ENCODE measurements around the gene SIGLEC8.
"Not testable (repeated sequence)": the region's sequence is repeated elsewhere in the genome, so short reads cannot be mapped to it uniquely, and the experiment has no call there.

The SIGLEC8 gene

GRCh38 chr19:51458051-51458645 lies at the start of gene SIGLEC8:
Gene SIGLEC8, minus strand, starts transcription at chr19:51458454. Its CDS starts 67 bp downstream, at chr19:51458387.
- H3K4me3 ChIP-seq (ENCODE audit: low read depth, low read length), result no peak within 1 kb of the TSS
- no peak for DNase-seq (ENCODE audit: low read depth)

- no peak for DNase-seq (ENCODE audit: low read depth)
- H3K4me3 ChIP-seq (ENCODE audit: low read depth, low read length), result no peak overlapping the region
Observed at GRCh38 chr19:51507640-51508058, 49.4 kb upstream of the SIGLEC8 start.

- DNase-seq (ENCODE audit: low read depth), result no peak
- H3K4me3 ChIP-seq (ENCODE audit: low read depth, low read length), result no peak overlapping the region
Observed at GRCh38 chr19:51507192-51507591, 48.9 kb upstream of the SIGLEC8 start.

DNA sequence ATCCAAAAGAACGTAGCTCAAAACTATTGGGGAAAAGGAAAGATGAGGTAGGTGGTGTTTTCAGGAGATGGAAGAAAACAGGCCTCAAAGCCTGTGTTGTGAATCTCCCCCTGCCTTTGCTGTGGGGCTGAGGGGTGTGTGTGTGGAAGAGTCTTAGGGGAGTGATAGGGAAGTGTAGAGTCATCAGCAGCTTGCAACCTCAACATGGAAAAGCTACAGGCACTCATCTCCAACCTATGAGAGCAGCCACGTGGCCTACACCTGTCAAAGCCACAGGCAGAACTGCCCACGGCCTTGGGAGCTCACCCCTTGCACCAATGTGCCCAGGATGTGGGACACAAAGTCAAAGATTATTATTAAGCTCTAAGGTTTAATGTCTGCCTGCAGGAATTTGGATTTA lies 47.6 kb upstream of the SIGLEC8 start:
- DNase-seq (ENCODE audit: low read depth), result no peak

GRCh38 chr19:51503896-51504295 lies 45.6 kb upstream of the SIGLEC8 start:
- no peak overlapping the region for H3K4me3 ChIP-seq (ENCODE audit: low read depth, low read length)
- DNase-seq (ENCODE audit: low read depth), result no peak

More for the DNA sequence above, 47.6 kb upstream of the SIGLEC8 start:
- no peak overlapping the region for H3K4me3 ChIP-seq (ENCODE audit: low read depth, low read length)

DNA sequence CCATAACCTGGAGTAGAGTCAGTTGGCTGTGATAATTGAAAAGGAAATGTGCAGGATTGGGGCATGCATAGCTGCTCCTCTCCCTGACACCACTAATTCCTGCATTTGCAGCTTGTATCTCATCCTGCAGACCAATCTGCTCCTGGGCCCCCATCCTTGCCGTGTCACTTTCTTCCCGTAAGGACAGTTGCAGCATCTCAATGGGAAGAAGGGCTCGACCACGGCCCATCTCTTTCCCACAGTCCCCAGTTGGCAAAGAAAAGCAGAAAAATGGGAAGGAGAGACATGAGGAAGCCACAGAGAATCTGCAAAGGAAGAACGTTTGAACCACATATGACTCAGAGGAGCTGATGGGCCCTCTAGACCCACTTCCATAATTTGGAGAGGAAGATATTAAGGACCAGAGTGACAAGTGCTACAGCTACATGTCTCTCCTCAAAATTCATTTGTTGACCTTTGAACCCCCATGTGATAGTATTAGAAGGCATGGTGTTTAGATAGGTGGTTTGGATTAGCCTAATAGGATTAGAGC lies 45.1 kb upstream of the SIGLEC8 start:
- H3K4me3 ChIP-seq (ENCODE audit: low read depth, low read length), result no peak overlapping the region
- DNase-seq (ENCODE audit: low read depth), result no peak

GRCh38 chr19:51501594-51502263 lies 43.5 kb upstream of the SIGLEC8 start, which contains the start of gene SIGLEC12:
Gene SIGLEC12, minus strand, starts transcription at chr19:51501800. Its CDS starts 67 bp downstream, at chr19:51501733.
- H3K4me3 ChIP-seq (ENCODE audit: low read depth, low read length), result no peak within 1 kb of the TSS
- no peak for DNase-seq (ENCODE audit: low read depth)

GRCh38 chr19:51500931-51501330 lies 42.7 kb upstream of the SIGLEC8 start:
- H3K4me3 ChIP-seq (ENCODE audit: low read depth, low read length); DNase-seq (ENCODE audit: low read depth): not testable (repeated sequence)

- DNase-seq (ENCODE audit: low read depth), result no peak
- H3K4me3 ChIP-seq (ENCODE audit: low read depth, low read length), result no peak overlapping the region
Observed at GRCh38 chr19:51497666-51498065, 39.4 kb upstream of the SIGLEC8 start.

DNA sequence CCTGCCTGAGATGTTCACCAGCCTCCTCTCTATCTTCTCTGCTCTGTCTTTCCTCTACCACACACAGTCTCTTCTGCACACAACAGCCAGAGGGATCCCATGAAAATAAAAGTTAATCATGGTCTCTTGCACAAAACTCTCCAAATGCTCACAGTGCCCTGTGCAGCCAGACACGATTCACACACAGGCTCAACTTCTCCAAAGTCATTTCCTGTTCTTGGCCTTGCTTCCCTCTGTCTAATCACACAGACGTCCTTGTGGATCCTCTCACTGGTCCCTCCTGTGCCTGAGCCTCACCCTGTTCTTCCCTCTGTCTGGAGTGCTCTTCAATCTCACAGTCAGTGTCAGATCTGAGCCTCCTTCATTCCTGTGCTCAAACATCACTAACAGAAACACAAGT lies 35.5 kb upstream of the SIGLEC8 start:
- no peak for DNase-seq (ENCODE audit: low read depth)
- H3K4me3 ChIP-seq (ENCODE audit: low read depth, low read length), result no peak overlapping the region

DNA sequence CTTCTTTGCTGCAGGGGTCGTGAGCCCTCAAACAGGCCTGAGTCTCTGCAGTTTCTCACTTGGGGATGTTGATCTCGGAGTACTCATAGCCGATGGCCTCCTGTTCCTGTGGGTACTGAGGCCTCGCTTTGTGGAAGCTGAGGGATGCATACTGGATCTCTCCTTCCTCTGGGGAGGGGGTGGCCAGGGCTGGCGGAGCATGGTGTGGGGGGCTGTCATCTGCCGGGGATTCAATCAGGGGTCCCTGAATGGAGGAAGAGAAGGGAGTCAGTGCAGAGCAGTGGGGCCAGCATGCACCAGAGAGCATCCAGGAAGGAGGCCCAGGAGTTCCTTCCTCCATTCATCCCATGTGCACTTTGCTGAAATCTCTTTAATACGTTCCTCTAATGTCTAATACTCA lies 33.3 kb upstream of the SIGLEC8 start:
- H3K4me3 ChIP-seq (ENCODE audit: low read depth, low read length), result no peak overlapping the region
- DNase-seq (ENCODE audit: low read depth), result no peak

DNA sequence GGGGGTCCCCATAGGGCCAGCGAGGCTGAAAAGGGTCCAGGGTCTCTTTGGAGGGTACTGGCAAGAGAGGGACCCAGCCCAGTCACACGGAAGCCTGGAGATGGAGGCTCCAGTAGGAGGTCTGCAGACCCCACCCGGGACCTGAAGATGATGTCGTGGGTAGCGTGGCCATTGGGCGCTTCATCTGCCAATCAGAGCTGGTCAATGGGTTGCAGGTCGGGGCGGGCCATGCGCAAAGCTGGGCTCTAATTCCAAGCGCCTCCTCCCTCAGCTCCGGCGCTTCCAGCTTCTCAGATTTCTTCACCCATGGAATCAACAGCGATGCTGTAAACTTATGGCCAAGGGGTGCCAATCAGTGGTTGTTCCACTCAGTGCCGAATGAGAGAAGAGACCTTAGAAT lies 32.4 kb upstream of the SIGLEC8 start:
- H3K4me3 ChIP-seq (ENCODE audit: low read depth, low read length), result no peak overlapping the region
- no peak for DNase-seq (ENCODE audit: low read depth)

GRCh38 chr19:51489113-51489512 lies 30.9 kb upstream of the SIGLEC8 start:
- no peak for DNase-seq (ENCODE audit: low read depth)
- no peak overlapping the region for H3K4me3 ChIP-seq (ENCODE audit: low read depth, low read length)

GRCh38 chr19:51488491-51488890 lies 30.2 kb upstream of the SIGLEC8 start:
- DNase-seq (ENCODE audit: low read depth), result no peak
- H3K4me3 ChIP-seq (ENCODE audit: low read depth, low read length), result no peak overlapping the region

- DNase-seq (ENCODE audit: low read depth), result no peak
- no peak overlapping the region for H3K4me3 ChIP-seq (ENCODE audit: low read depth, low read length)
Observed at GRCh38 chr19:51485960-51486660, 27.9 kb upstream of the SIGLEC8 start.

- H3K4me3 ChIP-seq (ENCODE audit: low read depth, low read length), result no peak overlapping the region
- DNase-seq (ENCODE audit: low read depth), result no peak
Observed at GRCh38 chr19:51480590-51480989, 22.3 kb upstream of the SIGLEC8 start.

DNA sequence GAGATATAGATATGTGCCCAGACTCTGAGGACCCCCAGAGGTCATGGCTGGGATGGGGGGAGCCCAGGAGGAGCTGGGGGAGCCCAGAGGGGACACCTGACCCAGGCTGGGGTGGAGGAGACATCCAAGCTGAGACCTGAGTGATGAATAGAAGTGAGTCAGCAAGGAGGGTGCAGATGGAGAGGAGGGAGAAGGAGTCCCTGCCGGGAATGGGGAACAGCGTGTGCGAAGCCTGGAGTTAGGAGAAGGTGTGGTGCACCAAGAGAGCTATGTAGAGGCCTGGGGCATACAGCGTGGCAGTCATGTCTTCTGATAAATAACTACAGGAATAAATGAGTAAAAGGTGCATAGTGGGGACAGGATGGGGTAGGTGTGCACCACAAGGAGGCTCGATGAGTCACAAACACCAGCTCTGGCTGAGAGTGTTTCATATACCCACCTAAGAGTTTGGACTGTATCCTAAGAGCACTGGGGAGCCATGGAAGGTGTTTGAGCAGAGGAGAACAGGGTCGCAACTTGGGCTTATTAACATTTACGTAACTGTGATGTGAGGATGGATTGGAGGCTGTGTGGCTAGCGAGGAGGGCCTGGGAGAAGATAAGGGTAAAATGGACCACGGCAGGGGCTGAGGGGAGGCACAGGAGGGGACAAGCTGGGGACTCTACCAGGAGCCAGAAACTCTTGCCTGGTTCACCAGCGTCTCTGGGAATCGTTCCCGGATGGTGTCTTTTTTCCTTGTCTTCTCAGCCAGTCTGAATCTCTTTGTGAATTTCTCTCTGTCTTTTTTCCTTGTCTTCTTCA lies 21.5 kb upstream of the SIGLEC8 start:
- no peak for DNase-seq (ENCODE audit: low read depth)
- H3K4me3 ChIP-seq (ENCODE audit: low read depth, low read length), result no peak overlapping the region

GRCh38 chr19:51478381-51479234 lies 20.4 kb upstream of the SIGLEC8 start, which contains the start of gene CEACAM18:
Gene CEACAM18, plus strand, starts transcription at chr19:51478539.
- no peak within 1 kb of the TSS for H3K4me3 ChIP-seq (ENCODE audit: low read depth, low read length)
- no peak for DNase-seq (ENCODE audit: low read depth)

DNA sequence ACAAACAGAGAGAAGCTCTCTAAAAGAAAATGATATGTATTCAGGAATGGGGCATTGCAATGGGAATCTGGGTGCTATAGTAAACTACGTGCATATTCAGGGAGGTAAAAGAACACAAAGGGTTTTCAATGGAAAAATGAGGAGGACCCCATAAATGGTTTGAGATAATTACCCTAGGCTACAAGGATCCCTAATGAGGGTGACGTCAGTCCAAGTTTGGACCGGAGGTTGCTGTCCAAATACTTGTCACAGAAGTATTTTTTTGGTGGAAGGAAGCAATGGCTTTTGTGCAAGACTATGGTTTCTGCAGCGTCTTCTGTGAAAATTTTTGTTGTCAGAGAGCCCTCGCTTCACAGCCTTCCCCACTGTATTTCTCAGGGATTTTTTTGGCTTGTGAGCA lies 19.1 kb upstream of the SIGLEC8 start:
- no peak for DNase-seq (ENCODE audit: low read depth)
- H3K4me3 ChIP-seq (ENCODE audit: low read depth, low read length), result no peak overlapping the region
